A549 (cell line): Measurements from ENCODE around the gene PSMG1. TPM values are rescaled to one million over a fixed set of nuclear protein-coding genes. Genes with fewer than 3 reads are reported as not detected.

Experiments
- ATAC-seq, 2 experiments: fragments of 200-7000 bp in 1 of 2; fragments of >200 bp in 1 of 2; cut with Nextera tagmentation in 1 of 2; cut with Tn5 transposase in 1 of 2; 3 replicates each; pipeline versions ENCODE4 v1.8.0 to v1.9.1; 2018 to 2020; ENCODE audit warnings: mild to moderate bottlenecking in 1 of 2, moderate library complexity in 1 of 2
- CTCF ChIA-PET: fragments of 300-600 bp; sonication (Branson Sonifier 250); formaldehyde crosslinking; extraction: SDS; loops from one replicate; lab custom pipeline; 2021; ENCODE audit warnings: antibody characterized with exemption, inconsistent platforms; lab: Yijun Ruan, JAX
- POLR2A ChIA-PET: fragments of 350-600 bp; formaldehyde crosslinking; extraction: SDS; loops from one replicate; lab custom pipeline; 2021; ENCODE audit warnings: antibody characterized with exemption, inconsistent platforms; lab: Yijun Ruan, JAX
- DNase-seq, 2 experiments: peaks; one replicate each; pipeline versions ENCODE4 v3.0.0 to v3.0.0-alpha.2; 2011 to 2016; ENCODE audit warnings: low read depth in 1 of 2, low spot score in 1 of 2
- FAIRE-seq: peaks from 2 replicates; lab custom pipeline; 2011; peaks lifted over from hg19 to GRCh38; lab: Jason Lieb, UNC
- H3K27ac ChIP-seq, 2 experiments: fragments of >200 bp; sonication (Bioruptor Twin); formaldehyde crosslinking; 3 replicates each; pipeline ENCODE4 v1.5.1; 2016 to 2017
- H3K4me1 ChIP-seq: fragments of >200 bp; sonication (Bioruptor Twin); formaldehyde crosslinking; 3 replicates; pipeline ENCODE4 v1.6.1; 2016
- H3K4me2 ChIP-seq: fragments of >200 bp; sonication (Bioruptor Twin); formaldehyde crosslinking; 3 replicates; pipeline ENCODE4 v1.6.1; 2016
- H3K4me3 ChIP-seq: fragments of >200 bp; sonication (Bioruptor Twin); formaldehyde crosslinking; 3 replicates; pipeline ENCODE4 v1.5.1; 2016
- H3K9me3 ChIP-seq: fragments of >200 bp; sonication (Bioruptor Twin); formaldehyde crosslinking; 3 replicates; pipeline ENCODE4 v1.6.1; 2016
- BHLHE40 ChIP-seq: IDR thresholded peaks from 2 replicates; pipeline ENCODE4 v1.6.1; 2012; ENCODE audit warnings: low read depth, low read length, inconsistent platforms
- CBX2 ChIP-seq: fragments of 200-600 bp; sonication (generic); IDR thresholded peaks from 2 replicates; pipeline ENCODE4 v1.6.1; 2016; ENCODE audit warnings: low read depth, mild to moderate bottlenecking, borderline replicate concordance
- CBX8 ChIP-seq: fragments of 200-600 bp; sonication (generic); IDR thresholded peaks from 2 replicates; pipeline ENCODE4 v1.6.1; 2016
- CHD2 ChIP-seq: fragments of 150-350 bp; IDR thresholded peaks from 2 replicates; pipeline ENCODE4 v1.6.1; 2014; ENCODE audit warnings: low read length; ENCODE audit not compliant: partially characterized antibody
- CHD4 ChIP-seq: fragments of 200-600 bp; sonication (generic); IDR thresholded peaks from 2 replicates; pipeline ENCODE4 v1.6.1; 2016; ENCODE audit warnings: antibody characterized with exemption, mild to moderate bottlenecking, borderline replicate concordance
- CTCF ChIP-seq: fragments of >200 bp; sonication (Bioruptor Twin); formaldehyde crosslinking; IDR thresholded peaks from 3 replicates; pipeline ENCODE4 v1.5.1; 2016
- E2F6 ChIP-seq: IDR thresholded peaks from 2 replicates; pipeline ENCODE4 v1.6.1; 2012; ENCODE audit warnings: low read depth, borderline replicate concordance
- EHF ChIP-seq: fragments of 250-450 bp; sonication (Bioruptor Pico); IDR thresholded peaks from 2 replicates; pipeline ENCODE4 v1.5.0; 2020; ENCODE audit warnings: mild to moderate bottlenecking
- EHMT2 ChIP-seq: fragments of 200-600 bp; sonication (generic); IDR thresholded peaks from 2 replicates; pipeline ENCODE4 v1.6.1; 2016; ENCODE audit warnings: antibody characterized with exemption, low read depth, mild to moderate bottlenecking, moderate library complexity
- HDAC2 ChIP-seq: fragments of 200-600 bp; sonication (generic); IDR thresholded peaks from 2 replicates; pipeline ENCODE4 v1.6.1; 2016
- HES2 ChIP-seq: fragments of >200 bp; sonication (Bioruptor Twin); formaldehyde crosslinking; IDR thresholded peaks from 2 replicates; pipeline ENCODE4 v1.6.1; 2016
- JUN ChIP-seq, 2 experiments: fragments of >200 bp; sonication (Bioruptor Twin); formaldehyde crosslinking; IDR thresholded peaks; 2 replicates in 1 of 2; 3 replicates in 1 of 2; pipeline ENCODE4 v1.6.1; 2016 to 2017
- JUNB ChIP-seq: fragments of >200 bp; sonication (Bioruptor Twin); formaldehyde crosslinking; IDR thresholded peaks from 2 replicates; pipeline ENCODE4 v1.6.1; 2016
- KDM1A ChIP-seq: fragments of 200-600 bp; sonication (generic); IDR thresholded peaks from 2 replicates; pipeline ENCODE4 v1.6.1; 2016; ENCODE audit warnings: low read depth, mild to moderate bottlenecking
- KDM5A ChIP-seq: fragments of 200-600 bp; sonication (generic); IDR thresholded peaks from 2 replicates; pipeline ENCODE4 v1.6.1; 2016; ENCODE audit warnings: antibody characterized with exemption, mild to moderate bottlenecking
- MAFK ChIP-seq: fragments of 450-650 bp; IDR thresholded peaks from 2 replicates; pipeline ENCODE4 v1.6.1; 2014; ENCODE audit not compliant: partially characterized antibody
- MAZ ChIP-seq: fragments of 150-350 bp; IDR thresholded peaks from 2 replicates; pipeline ENCODE4 v1.6.1; 2014; ENCODE audit warnings: antibody characterized with exemption, low read depth, low read length, borderline replicate concordance
- NFE2L2 ChIP-seq: fragments of 150-350 bp; conservative IDR thresholded peaks from 2 replicates; pipeline ENCODE4 v1.6.1; 2014; ENCODE audit warnings: low read length
- NPAS2 ChIP-seq: fragments of 250-450 bp; sonication (Bioruptor Pico); IDR thresholded peaks from 2 replicates; pipeline ENCODE4 v1.8.0; 2022; ENCODE audit warnings: mild to moderate bottlenecking, moderate library complexity, borderline replicate concordance
- NR3C1 ChIP-seq: fragments of >200 bp; sonication (Bioruptor Twin); formaldehyde crosslinking; IDR thresholded peaks from 3 replicates; pipeline ENCODE4 v1.6.1; 2017
- PHF8 ChIP-seq: fragments of 200-600 bp; sonication (generic); IDR thresholded peaks from 2 replicates; pipeline ENCODE4 v1.6.1; 2016; ENCODE audit warnings: low read depth, mild to moderate bottlenecking, antibody characterized with exemption, moderate library complexity, borderline replicate concordance
- POLR2A ChIP-seq: IDR thresholded peaks from 2 replicates; pipeline ENCODE4 v1.6.1; 2012; ENCODE audit warnings: mild to moderate bottlenecking, low read length
- RARB ChIP-seq: fragments of 250-450 bp; sonication (Bioruptor Pico); IDR thresholded peaks from 2 replicates; pipeline ENCODE4 v1.8.0; 2021; ENCODE audit warnings: mild to moderate bottlenecking, moderate library complexity
- RFX5 ChIP-seq: fragments of 450-650 bp; IDR thresholded peaks from 2 replicates; pipeline ENCODE4 v1.7.1; 2014; ENCODE audit warnings: antibody characterized with exemption, mild to moderate bottlenecking, moderate library complexity
- RNF2 ChIP-seq: fragments of 200-600 bp; sonication (generic); IDR thresholded peaks from 2 replicates; pipeline ENCODE4 v1.6.1; 2016; ENCODE audit warnings: low read depth, mild to moderate bottlenecking, antibody characterized with exemption, moderate library complexity, borderline replicate concordance
- TFCP2L1 ChIP-seq: fragments of 250-450 bp; sonication (Bioruptor Pico); IDR thresholded peaks from 2 replicates; pipeline ENCODE4 v1.5.0; 2021; ENCODE audit warnings: mild to moderate bottlenecking
- TP53 ChIP-seq: fragments of 250-450 bp; sonication (Bioruptor Pico); IDR thresholded peaks from 2 replicates; pipeline ENCODE4 v1.5.0; 2021; ENCODE audit warnings: mild to moderate bottlenecking, moderate library complexity
- WGBS: methylation state at CpG from one replicate; pipeline ENCODE4 v1.1.6; 2017; ENCODE audit errors: missing lambda C conversion rate; 5-methylcytosine and 5-hydroxymethylcytosine counted together
- polyA plus RNA-seq, 4 experiments: library from polyadenylated mRNA; depleted of rRNA in 3 of 4; stranded (reverse); fragments of >200 nt; fragmentation: RNase III in 1 of 4; extraction: RNeasy Plus Mini Kit Qiagen cat#74134 plus additional on column Dnase treatment in 1 of 4; gene quantifications; 2 replicates in 3 of 4; 3 replicates in 1 of 4; pipeline ENCODE4 v1.2.3, GENCODE V29; 2011 to 2017
- TF ChIP-seq, protein P1 (sequence below): fragments of 250-450 bp; sonication (Bioruptor Pico); IDR thresholded peaks from 2 replicates; pipeline ENCODE4 v1.5.0; 2020; ENCODE audit warnings: low read depth, mild to moderate bottlenecking, moderate library complexity

PSMG1 gene
- polyA plus RNA-seq, 2 of the 4 experiments (the other 2 are of a cell fraction): 95.8 to 96.0 TPM

GRCh38 chr21:39173716-39174680 is 9.3 kb downstream of the PSMG1 start:
- Histone ChIP-seq H3K4me3 (no peak overlapping the region), H3K27ac (no peak overlapping the region), H3K9me3 (no peaks in the 10 kb centered on the region), H3K4me1 (no peaks in the 10 kb centered on the region), H3K4me2 (no peak overlapping the region)
- TF ChIP-seq RFX5 (no peak), BHLHE40 (no peak), NFE2L2 (no peak), HDAC2 (no peak), KDM5A (no peak), E2F6 (no peak), MAFK (no peak), HES2 (no peak), EHMT2 (no peak), POLR2A (no peak), CBX2 (no peak), CTCF (no peak), RARB (CRISPR knock-in tag) (no peak), CHD2 (no peak)
- TF ChIP-seq, protein P1, sequence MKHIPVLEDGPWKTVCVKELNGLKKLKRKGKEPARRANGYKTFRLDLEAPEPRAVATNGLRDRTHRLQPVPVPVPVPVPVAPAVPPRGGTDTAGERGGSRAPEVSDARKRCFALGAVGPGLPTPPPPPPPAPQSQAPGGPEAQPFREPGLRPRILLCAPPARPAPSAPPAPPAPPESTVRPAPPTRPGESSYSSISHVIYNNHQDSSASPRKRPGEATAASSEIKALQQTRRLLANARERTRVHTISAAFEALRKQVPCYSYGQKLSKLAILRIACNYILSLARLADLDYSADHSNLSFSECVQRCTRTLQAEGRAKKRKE (CRISPR knock-in tag): no peak
- FAIRE-seq (no peak), ATAC-seq (no peak), DNase-seq (no peak)
- CTCF ChIA-PET: interaction anchor here (0.5 to 1.8 kb wide), 6 partner anchors 15 to 818 kb away, joined by 3 to 5 read pairs (median 3); no protein-coding TSS in a partner anchor
- WGBS: 97% methylated on average over 3 of the region's 3 CpGs
- POLR2A ChIA-PET: no interaction called here

DNA sequence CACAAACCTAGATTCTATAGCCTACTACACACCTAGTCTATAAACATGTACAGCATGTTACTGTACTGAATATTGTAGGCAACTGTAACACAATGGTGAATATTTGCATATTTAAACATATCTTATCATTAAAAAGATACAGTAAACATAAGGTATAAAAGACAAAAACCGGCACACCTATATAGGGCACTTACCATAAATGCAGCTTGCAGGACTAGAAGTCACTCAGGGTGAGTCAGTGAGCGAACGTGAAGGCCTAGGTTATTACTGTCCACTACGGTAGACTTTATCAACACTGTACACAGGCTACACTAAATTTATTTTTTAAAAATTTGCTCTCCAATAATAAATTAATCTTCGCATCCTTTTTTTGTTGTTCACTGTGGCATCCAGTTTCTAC is 13.3 kb downstream of the PSMG1 start:
- POLR2A ChIA-PET: no interaction called here
- Histone ChIP-seq H3K4me2 (no peak overlapping the region), H3K4me1 (no peaks in the 10 kb centered on the region), H3K9me3 (peaks cover 6% of the 10 kb centered on the region; the same call in 1 of the 3 replicates), H3K27ac (no peak overlapping the region), H3K4me3 (no peak overlapping the region)
- no peak for DNase-seq
- no peak for TF ChIP-seq MAZ
- no peak for TF ChIP-seq KDM1A
- TF ChIP-seq BHLHE40: no peak
- no peak for TF ChIP-seq CHD4
- no peak for TF ChIP-seq EHF
- no peak for TF ChIP-seq NFE2L2
- TF ChIP-seq RNF2: no peak
- TF ChIP-seq TFCP2L1: no peak
- TF ChIP-seq MAFK: no peak
- no peak for TF ChIP-seq NR3C1
- no peak for TF ChIP-seq JUN (IDR thresholded peaks at IDR 0.05)
- TF ChIP-seq E2F6: no peak
- no peak for TF ChIP-seq CBX8
- TF ChIP-seq EHMT2: no peak
- no peak for TF ChIP-seq JUNB
- no peak for TF ChIP-seq RFX5
- TF ChIP-seq PHF8: no peak
- TF ChIP-seq NPAS2 (CRISPR knock-in tag): no peak
- TF ChIP-seq CHD2: no peak
- TF ChIP-seq TP53 (CRISPR knock-in tag): no peak
- FAIRE-seq: no peak
- 98% methylated on average over 5 of the region's 5 CpGs for WGBS
- ATAC-seq: no peak
- CTCF ChIA-PET: interaction anchor here (1.6 kb wide), 1 partner anchor 458 kb away, joined by 3 read pairs; no protein-coding TSS in a partner anchor
